ENCODE data around the gene EDIL3.
"Not testable (repeated sequence)": the region's sequence is repeated elsewhere in the genome, so short reads cannot be mapped to it uniquely, and the experiment has no call there.

Gene EDIL3

GRCh38 chr5:84028093-84028492 lies 356.6 kb downstream of the EDIL3 start:
- H3K4me3 ChIP-seq (ENCODE audit: low read length): no peak overlapping the region
- TF ChIP-seq ZNF274 (IDR thresholded peaks at IDR 0.05; ENCODE audit: low read depth, low read length): no peak

DNA sequence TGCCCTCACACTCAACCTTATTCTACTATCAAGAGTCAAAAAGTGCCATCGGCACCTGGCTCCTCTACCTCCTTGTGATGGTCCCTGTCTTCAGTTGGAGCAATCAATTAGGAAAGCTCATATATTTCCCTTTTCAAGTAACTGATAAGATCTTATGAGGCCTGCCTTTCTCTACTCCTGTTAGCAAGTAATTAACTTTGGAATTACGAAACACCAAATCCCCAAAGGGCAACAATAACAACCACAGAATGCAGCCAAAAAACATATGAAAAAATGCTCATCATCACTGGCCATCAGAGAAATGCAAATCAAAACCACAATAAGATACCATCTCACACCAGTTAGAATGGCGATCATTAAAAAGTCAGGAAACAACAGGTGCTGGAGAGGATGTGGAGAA lies 366.2 kb downstream of the EDIL3 start:
- not testable (repeated sequence) for H3K4me3 ChIP-seq (ENCODE audit: low read length)

- TF ChIP-seq ZNF274 (IDR thresholded peaks at IDR 0.05; ENCODE audit: low read depth, low read length): no peak
- no peak overlapping the region for H3K4me3 ChIP-seq (ENCODE audit: low read length)
Observed at GRCh38 chr5:84017523-84018172, 367.0 kb downstream of the EDIL3 start.

DNA sequence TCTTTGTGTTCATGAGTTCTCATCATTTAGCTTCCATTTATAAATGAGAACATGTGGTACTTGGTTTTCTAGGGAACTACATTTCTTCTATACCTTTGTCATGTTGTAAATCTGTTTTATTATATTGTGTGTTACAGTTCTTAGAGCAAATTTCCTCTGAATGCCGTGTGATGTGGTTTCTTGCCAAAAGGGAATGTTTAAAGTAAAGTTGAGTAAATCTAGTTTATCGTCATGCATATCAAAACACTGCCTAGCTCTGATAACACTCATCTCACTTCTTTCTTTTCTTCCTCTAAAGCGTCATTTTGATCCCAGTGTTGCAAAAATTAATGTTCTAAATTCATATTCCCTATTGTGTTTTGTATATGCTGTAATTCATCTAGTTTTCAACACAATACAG lies 368.6 kb downstream of the EDIL3 start:
- no peak overlapping the region for H3K4me3 ChIP-seq (ENCODE audit: low read length)
- TF ChIP-seq ZNF274 (IDR thresholded peaks at IDR 0.05; ENCODE audit: low read depth, low read length): no peak

- no peak for TF ChIP-seq ZNF274 (IDR thresholded peaks at IDR 0.05; ENCODE audit: low read depth, low read length)
Observed at GRCh38 chr5:84014966-84015365, 369.7 kb downstream of the EDIL3 start.

DNA sequence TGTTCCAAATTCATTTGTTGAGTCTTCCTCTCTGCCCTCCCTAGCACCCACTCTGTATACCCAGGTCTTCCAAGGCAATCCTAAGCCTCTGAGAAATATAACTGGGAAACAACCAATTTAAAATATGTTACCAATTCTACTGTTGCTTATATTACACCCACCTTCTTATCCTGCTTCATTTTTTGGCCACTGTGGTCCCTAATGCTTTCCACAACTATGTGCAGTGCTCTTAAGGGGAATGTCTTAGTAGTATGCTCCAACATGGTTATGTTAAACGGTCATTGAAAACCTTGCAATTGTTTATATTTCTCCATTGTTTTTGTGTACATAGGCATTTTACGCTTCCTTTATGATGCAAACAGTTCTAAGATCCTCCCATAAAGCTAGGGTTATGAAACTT lies 390.9 kb downstream of the EDIL3 start:
- no peak for TF ChIP-seq ZNF274 (IDR thresholded peaks at IDR 0.05; ENCODE audit: low read depth, low read length)
- H3K4me3 ChIP-seq (ENCODE audit: low read length): no peak overlapping the region

More at GRCh38 chr5:84014966-84015365, 369.7 kb downstream of the EDIL3 start:
- no peak overlapping the region for H3K4me3 ChIP-seq (ENCODE audit: low read length)

- no peak for TF ChIP-seq ZNF274 (IDR thresholded peaks at IDR 0.05; ENCODE audit: low read depth, low read length)
- H3K4me3 ChIP-seq (ENCODE audit: low read length): no peak overlapping the region
Observed at GRCh38 chr5:83991566-83992224, 393.0 kb downstream of the EDIL3 start.

DNA sequence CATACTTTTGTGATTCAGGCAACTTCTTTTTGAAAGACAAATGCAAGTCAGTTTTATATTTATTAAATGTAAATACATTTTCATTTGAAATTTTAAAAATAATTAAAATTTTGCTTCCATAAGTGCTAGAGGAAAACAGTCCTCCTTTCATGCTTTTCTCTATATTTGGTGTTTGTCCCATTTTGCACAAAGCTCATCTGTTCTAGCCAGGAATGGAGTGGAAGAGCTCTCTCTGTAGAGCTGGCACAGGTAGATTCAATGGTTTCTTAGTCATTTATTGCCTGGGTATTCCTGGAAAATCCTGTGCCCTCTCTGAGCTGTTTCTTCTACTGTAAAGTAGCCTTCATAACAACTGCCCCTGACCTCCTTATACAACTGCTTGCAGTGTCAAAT lies 396.4 kb downstream of the EDIL3 start:
- no peak for TF ChIP-seq ZNF274 (IDR thresholded peaks at IDR 0.05; ENCODE audit: low read depth, low read length)
- H3K4me3 ChIP-seq (ENCODE audit: low read length): no peak overlapping the region

DNA sequence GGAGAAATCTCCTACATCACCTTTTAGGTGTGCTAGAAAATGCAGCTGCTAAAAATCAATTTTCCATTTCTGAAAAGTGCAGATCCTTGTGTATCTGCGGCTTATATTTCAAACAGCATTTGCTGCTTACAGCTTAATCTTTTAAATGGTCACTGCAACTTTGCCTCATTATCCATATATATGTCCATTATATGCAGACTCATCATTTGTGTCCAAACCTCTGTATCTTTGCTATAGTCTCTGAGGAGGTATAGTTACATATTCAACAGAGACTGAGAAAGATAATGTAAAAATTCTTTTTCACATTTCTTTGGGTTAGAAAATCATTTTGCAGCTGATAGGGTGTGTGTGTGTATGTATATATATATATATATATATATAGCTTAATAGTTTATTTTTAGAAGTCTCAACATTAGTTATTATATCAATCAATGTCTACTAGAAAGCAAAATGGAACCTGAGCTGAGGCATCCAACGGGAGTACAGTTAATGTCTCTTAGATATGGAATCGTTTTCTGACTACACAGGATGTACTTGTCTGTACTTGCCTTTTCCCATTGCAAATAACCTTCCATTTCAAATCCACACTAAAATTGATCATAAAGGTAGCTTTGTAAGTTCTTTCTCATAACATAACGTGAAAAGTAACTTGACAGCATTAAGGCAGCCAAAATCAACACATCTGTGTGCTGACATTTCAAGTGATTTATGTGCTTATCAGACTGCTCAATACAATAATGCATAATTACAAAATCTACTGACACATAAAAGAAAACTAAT lies 397.0 kb downstream of the EDIL3 start:
- H3K4me3 ChIP-seq (ENCODE audit: low read length): no peak overlapping the region
- TF ChIP-seq ZNF274 (IDR thresholded peaks at IDR 0.05; ENCODE audit: low read depth, low read length): no peak

DNA sequence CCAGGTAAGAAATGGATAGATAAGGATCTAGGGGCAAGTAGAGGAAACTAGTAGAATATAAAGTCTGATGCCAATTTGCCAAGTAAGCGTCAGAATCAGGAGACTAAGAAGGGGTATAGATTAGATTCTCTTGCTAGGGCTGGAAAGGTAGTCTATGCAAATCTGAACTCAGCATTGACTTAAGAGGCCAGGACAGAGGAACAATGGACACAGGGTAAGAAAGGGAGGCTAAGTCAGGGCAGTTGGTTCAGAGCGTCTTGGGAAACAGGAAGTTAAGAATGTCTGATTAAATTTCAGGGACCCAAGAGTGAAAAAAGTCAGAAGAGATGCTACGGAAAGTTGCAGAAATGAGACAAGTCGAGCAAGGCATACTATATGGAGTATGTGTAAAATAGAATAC lies 400.8 kb downstream of the EDIL3 start:
- no peak overlapping the region for H3K4me3 ChIP-seq (ENCODE audit: low read length)
- no peak for TF ChIP-seq ZNF274 (IDR thresholded peaks at IDR 0.05; ENCODE audit: low read depth, low read length)

GRCh38 chr5:83973925-83974815 lies 410.5 kb downstream of the EDIL3 start:
- no peak overlapping the region for H3K4me3 ChIP-seq (ENCODE audit: low read length)

DNA sequence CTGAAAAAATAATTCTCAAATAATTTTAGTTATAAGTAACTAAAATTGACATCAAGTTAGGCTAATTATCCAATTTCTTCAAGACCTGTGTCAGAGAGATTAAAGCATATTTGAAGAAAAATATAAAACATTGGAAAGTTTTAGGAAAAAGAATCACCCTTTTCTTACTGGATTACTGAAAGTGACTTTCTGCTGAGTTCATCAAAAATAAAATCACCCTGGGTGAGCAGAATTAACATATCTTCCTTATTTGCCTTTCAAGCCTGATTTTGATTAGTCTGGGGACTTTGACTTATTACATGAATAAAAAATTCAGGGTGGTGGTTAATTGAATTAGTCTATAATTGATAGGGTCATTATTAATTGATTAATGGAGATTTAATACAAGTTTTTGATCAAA lies 411.8 kb downstream of the EDIL3 start:
- no peak for TF ChIP-seq ZNF274 (IDR thresholded peaks at IDR 0.05; ENCODE audit: low read depth, low read length)
- H3K4me3 ChIP-seq (ENCODE audit: low read length): no peak overlapping the region

More at GRCh38 chr5:83973925-83974815, 410.5 kb downstream of the EDIL3 start:
- no peak for TF ChIP-seq ZNF274 (IDR thresholded peaks at IDR 0.05; ENCODE audit: low read depth, low read length)

DNA sequence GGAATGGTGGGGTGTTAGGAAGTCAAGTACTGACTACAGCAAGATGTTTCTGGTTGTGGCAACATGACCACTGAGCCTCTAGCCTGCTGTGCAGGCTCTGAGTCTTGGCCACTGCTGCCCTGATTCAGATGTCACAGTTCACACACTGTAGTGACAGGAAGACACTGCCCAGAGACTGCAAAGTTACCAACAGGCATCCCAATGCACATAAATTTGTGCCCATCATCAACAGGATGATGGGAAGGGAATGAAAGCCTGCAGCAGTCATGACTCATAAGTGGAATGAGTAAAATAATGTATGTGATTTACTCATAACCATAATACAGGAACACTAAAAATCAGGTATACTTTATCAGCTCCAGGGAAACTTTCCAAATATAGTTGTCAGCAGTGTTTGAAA lies 412.4 kb downstream of the EDIL3 start:
- TF ChIP-seq ZNF274 (IDR thresholded peaks at IDR 0.05; ENCODE audit: low read depth, low read length): no peak
- no peak overlapping the region for H3K4me3 ChIP-seq (ENCODE audit: low read length)

- no peak overlapping the region for H3K4me3 ChIP-seq (ENCODE audit: low read length)
- TF ChIP-seq ZNF274 (IDR thresholded peaks at IDR 0.05; ENCODE audit: low read depth, low read length): no peak
Observed at GRCh38 chr5:83967417-83967816, 417.3 kb downstream of the EDIL3 start.

Measured in GM08714 (cell line).